IMR-90 (cell line): ENCODE results near the gene LRP6. TPM values are rescaled to one million over a fixed set of nuclear protein-coding genes. Genes with fewer than 3 reads are reported as not detected.

ENCODE experiments used
- ATAC-seq: fragments of 200-7000 bp; cut with Tn5 transposase; 2 replicates; pipeline ENCODE4 v1.9.1; 2020; ENCODE audit warnings: low read depth, mild to moderate bottlenecking, moderate library complexity
- BruUV-seq: library from RNA; stranded (reverse); fragments of 400-500 nt; replicated peaks from 2 replicates; lab custom pipeline; 2021; lab: Mats Ljungman, UMichigan
- CTCF ChIA-PET: fragments of 300-600 bp; formaldehyde crosslinking; extraction: SDS; loops from one replicate; lab custom pipeline; 2021; ENCODE audit warnings: antibody characterized with exemption; lab: Yijun Ruan, JAX
- POLR2A ChIA-PET: fragments of 300-600 bp; sonication (Branson Sonifier 250); formaldehyde crosslinking; loops from one replicate; lab custom pipeline; 2022; ENCODE audit warnings: antibody characterized with exemption; ENCODE audit not compliant: unreplicated experiment; lab: Charles Lee
- DNase-seq: peaks from one replicate; pipeline ENCODE4 v3.0.0; 2013
- H2AFZ ChIP-seq: replicated peaks from 2 replicates; pipeline ENCODE3; 2013; ENCODE audit warnings: low read length, mild to moderate bottlenecking; ENCODE audit not compliant: poor library complexity
- H2AK5ac ChIP-seq: 2 replicates; pipeline ENCODE4 v1.6.1; 2013; ENCODE audit warnings: low read depth, low read length, inconsistent platforms
- H2AK9ac ChIP-seq: replicated peaks from 2 replicates; pipeline ENCODE3; 2013; ENCODE audit warnings: mild to moderate bottlenecking, low read depth, low read length, moderate library complexity; ENCODE audit not compliant: poor library complexity
- H2BK120ac ChIP-seq: 2 replicates; pipeline ENCODE4 v1.6.1; 2013; ENCODE audit warnings: low read depth, low read length, inconsistent platforms
- H2BK15ac ChIP-seq: 3 replicates; pipeline ENCODE4 v1.6.1; 2013; ENCODE audit warnings: low read depth, low read length, inconsistent platforms
- H2BK20ac ChIP-seq: 2 replicates; pipeline ENCODE4 v1.6.1; 2013; ENCODE audit warnings: low read depth, mild to moderate bottlenecking, inconsistent platforms, low read length, moderate library complexity
- H2BK5ac ChIP-seq: 2 replicates; pipeline ENCODE4 v1.6.1; 2013; ENCODE audit warnings: mild to moderate bottlenecking, low read depth, low read length, inconsistent platforms; ENCODE audit not compliant: poor library complexity, severe bottlenecking
- H3K14ac ChIP-seq: replicated peaks from 2 replicates; pipeline ENCODE4 v1.6.1; 2013; ENCODE audit warnings: low read depth, low read length, inconsistent platforms
- H3K18ac ChIP-seq: 2 replicates; pipeline ENCODE4 v1.6.1; 2013; ENCODE audit warnings: low read depth, low read length, control low read depth
- H3K23ac ChIP-seq: 2 replicates; pipeline ENCODE4 v1.6.1; 2013; ENCODE audit warnings: low read depth, low read length, inconsistent platforms
- H3K27ac ChIP-seq: 2 replicates; pipeline ENCODE4 v1.5.1; 2013; ENCODE audit warnings: mild to moderate bottlenecking, control low read depth, low read length; ENCODE audit not compliant: insufficient read depth
- H3K27me3 ChIP-seq: 2 replicates; pipeline ENCODE4 v1.6.1; 2013; ENCODE audit warnings: low read length; ENCODE audit not compliant: control insufficient read depth, insufficient read depth
- H3K36me3 ChIP-seq: 2 replicates; pipeline ENCODE4 v1.6.1; 2013; ENCODE audit warnings: low read length, mixed read lengths; ENCODE audit not compliant: control insufficient read depth, insufficient read depth
- H3K4ac ChIP-seq: 2 replicates; pipeline ENCODE4 v1.6.1; 2013; ENCODE audit warnings: low read depth, low read length, inconsistent platforms
- H3K4me1 ChIP-seq: 2 replicates; pipeline ENCODE4 v1.6.1; 2013; ENCODE audit warnings: low read length, mixed read lengths; ENCODE audit not compliant: control insufficient read depth, insufficient read depth
- H3K4me2 ChIP-seq: 2 replicates; pipeline ENCODE4 v1.6.1; 2013; ENCODE audit warnings: low read depth, mild to moderate bottlenecking, control low read depth, low read length, moderate library complexity
- H3K4me3 ChIP-seq: 2 replicates; pipeline ENCODE4 v1.5.1; 2013; ENCODE audit warnings: low read depth, mild to moderate bottlenecking, control low read depth, low read length, moderate library complexity; ENCODE audit not compliant: insufficient read depth
- H3K56ac ChIP-seq: 2 replicates; pipeline ENCODE4 v1.6.1; 2013; ENCODE audit warnings: low read length, inconsistent platforms; ENCODE audit not compliant: insufficient read depth; ENCODE audit errors: extremely low read depth
- H3K79me1 ChIP-seq, 2 experiments: 2 replicates each; pipeline ENCODE4 v1.6.1; 2013; ENCODE audit warnings: low read length in 2 of 2, inconsistent platforms in 1 of 2, low read depth in 1 of 2
- H3K9ac ChIP-seq: 2 replicates; pipeline ENCODE4 v1.6.1; 2013; ENCODE audit warnings: low read depth, low read length, control low read depth
- H3K9me1 ChIP-seq: 2 replicates; pipeline ENCODE4 v1.6.1; 2013; ENCODE audit warnings: low read length, inconsistent platforms; ENCODE audit not compliant: insufficient read depth
- H3K9me3 ChIP-seq: 2 replicates; pipeline ENCODE4 v1.6.1; 2013; ENCODE audit warnings: low read length; ENCODE audit not compliant: control insufficient read depth, insufficient read depth
- H4K20me1 ChIP-seq: 2 replicates; pipeline ENCODE4 v1.6.1; 2013; ENCODE audit warnings: low read length, inconsistent platforms; ENCODE audit not compliant: insufficient read depth
- H4K5ac ChIP-seq: 2 replicates; pipeline ENCODE4 v1.6.1; 2013; ENCODE audit warnings: mild to moderate bottlenecking, low read depth, low read length, control low read depth
- H4K8ac ChIP-seq, 2 experiments: 2 replicates each; pipeline ENCODE4 v1.6.1; 2013; ENCODE audit warnings: low read depth in 2 of 2, low read length in 2 of 2, control low read depth in 1 of 2, inconsistent platforms in 1 of 2
- H4K91ac ChIP-seq: 2 replicates; pipeline ENCODE4 v1.6.1; 2013; ENCODE audit warnings: low read depth, low read length, inconsistent platforms; ENCODE audit not compliant: insufficient read depth
- CEBPB ChIP-seq: IDR thresholded peaks from 2 replicates; pipeline ENCODE4 v1.6.1; 2012; ENCODE audit warnings: low read depth, low read length, improper control_type of control experiment
- CHD1 ChIP-seq: IDR thresholded peaks from 2 replicates; pipeline ENCODE4 v1.6.1; 2012; ENCODE audit warnings: low read depth, low read length, improper control_type of control experiment
- FOS ChIP-seq: fragments of 150-350 bp; IDR thresholded peaks from 2 replicates; pipeline ENCODE4 v1.6.1; 2016; ENCODE audit warnings: low read depth, low read length
- MAFK ChIP-seq: IDR thresholded peaks from 2 replicates; pipeline ENCODE4 v1.6.1; 2012; ENCODE audit warnings: low read depth, low read length, improper control_type of control experiment
- MAZ ChIP-seq: IDR thresholded peaks from 2 replicates; pipeline ENCODE4 v1.6.1; 2012; ENCODE audit warnings: low read depth, mild to moderate bottlenecking, low read length, improper control_type of control experiment, moderate library complexity, borderline replicate concordance
- MXI1 ChIP-seq: IDR thresholded peaks from 2 replicates; pipeline ENCODE4 v1.6.1; 2012; ENCODE audit warnings: low read depth, mild to moderate bottlenecking, low read length, moderate library complexity, borderline replicate concordance
- NFE2L2 ChIP-seq: fragments of 150-350 bp; IDR thresholded peaks from 2 replicates; pipeline ENCODE4 v1.6.1; 2016; ENCODE audit warnings: low read depth, mild to moderate bottlenecking, low read length
- POLR2A ChIP-seq: IDR thresholded peaks from 2 replicates; pipeline ENCODE4 v1.6.1; 2012; ENCODE audit warnings: mild to moderate bottlenecking, low read depth, low read length
- RAD21 ChIP-seq: IDR thresholded peaks from 2 replicates; pipeline ENCODE4 v1.6.1; 2012; ENCODE audit warnings: low read length, improper control_type of control experiment
- RCOR1 ChIP-seq: IDR thresholded peaks from 2 replicates; pipeline ENCODE4 v1.6.1; 2012; ENCODE audit warnings: mild to moderate bottlenecking, low read length, improper control_type of control experiment; ENCODE audit not compliant: insufficient replicate concordance
- RFX5 ChIP-seq: IDR thresholded peaks from 2 replicates; pipeline ENCODE4 v1.8.0; 2012; ENCODE audit warnings: low read depth, mild to moderate bottlenecking, low read length, moderate library complexity
- SMC3 ChIP-seq: fragments of 150-350 bp; IDR thresholded peaks from 2 replicates; pipeline ENCODE4 v1.6.1; 2016; ENCODE audit warnings: low read depth, mild to moderate bottlenecking, antibody characterized with exemption, low read length, moderate library complexity
- WGBS, 2 experiments: methylation state at CpG; one replicate each; pipeline versions ENCODE4 v1.1.5 to v1.1.7; 2013; ENCODE audit warnings: missing lambda C conversion rate in 2 of 2; ENCODE audit not compliant: insufficient read length in 1 of 2; ENCODE audit errors: extremely low coverage in 2 of 2; 5-methylcytosine and 5-hydroxymethylcytosine counted together
- dilution Hi-C: fragments of 300-500 bp; cut with HindIII; formaldehyde crosslinking; loops from one replicate; pipeline ENCODE4 v1.14.3; 2018; ENCODE audit warnings: low sequenced_read_pairs; ENCODE audit not compliant: unreplicated experiment
- in situ Hi-C: fragments of 300-500 bp; cut with MboI; formaldehyde crosslinking; loops from 3 replicates; pipeline ENCODE4 v1.14.3; 2019; ENCODE audit warnings: low sequenced_read_pairs, inconsistent platforms, mixed read lengths
- intact Hi-C: fragments of 100-400 bp; cut with micrococcal nuclease; formaldehyde crosslinking; loops from 2 replicates; pipeline ENCODE4 v1.10.0; 2022
- polyA plus RNA-seq, 3 experiments: library from polyadenylated mRNA; depleted of rRNA; stranded (reverse); fragments of >200 nt; gene quantifications; 2 replicates each; pipeline ENCODE4 v1.2.3, GENCODE V29; 2012; ENCODE audit warnings: low replicate concordance in 1 of 3
- total RNA-seq: library from RNA; depleted of rRNA; stranded (reverse); fragments of >200 nt; gene quantifications from 2 replicates; pipeline ENCODE4 v1.2.3, GENCODE V29; 2012
- TF ChIP-seq, protein P1 (sequence below): fragments of 150-350 bp; IDR thresholded peaks from 2 replicates; pipeline ENCODE4 v1.6.1; 2017; ENCODE audit warnings: mild to moderate bottlenecking, antibody characterized with exemption, low read length, low read depth
- TF ChIP-seq, protein P2 (sequence below): conservative IDR thresholded peaks from 2 replicates; pipeline ENCODE4 v1.5.1; 2012; ENCODE audit warnings: mild to moderate bottlenecking, low read depth, low read length, improper control_type of control experiment
- TF ChIP-seq, protein P3 (sequence below): fragments of 150-350 bp; IDR thresholded peaks from 2 replicates; pipeline ENCODE4 v1.6.1; 2016; ENCODE audit warnings: low read depth, mild to moderate bottlenecking, low read length, moderate library complexity, borderline replicate concordance

LRP6 gene
- total and polyA plus RNA-seq, 2 of the 4 experiments (the other 2 are of a cell fraction), result 14.2 to 32.1 TPM

DNA sequence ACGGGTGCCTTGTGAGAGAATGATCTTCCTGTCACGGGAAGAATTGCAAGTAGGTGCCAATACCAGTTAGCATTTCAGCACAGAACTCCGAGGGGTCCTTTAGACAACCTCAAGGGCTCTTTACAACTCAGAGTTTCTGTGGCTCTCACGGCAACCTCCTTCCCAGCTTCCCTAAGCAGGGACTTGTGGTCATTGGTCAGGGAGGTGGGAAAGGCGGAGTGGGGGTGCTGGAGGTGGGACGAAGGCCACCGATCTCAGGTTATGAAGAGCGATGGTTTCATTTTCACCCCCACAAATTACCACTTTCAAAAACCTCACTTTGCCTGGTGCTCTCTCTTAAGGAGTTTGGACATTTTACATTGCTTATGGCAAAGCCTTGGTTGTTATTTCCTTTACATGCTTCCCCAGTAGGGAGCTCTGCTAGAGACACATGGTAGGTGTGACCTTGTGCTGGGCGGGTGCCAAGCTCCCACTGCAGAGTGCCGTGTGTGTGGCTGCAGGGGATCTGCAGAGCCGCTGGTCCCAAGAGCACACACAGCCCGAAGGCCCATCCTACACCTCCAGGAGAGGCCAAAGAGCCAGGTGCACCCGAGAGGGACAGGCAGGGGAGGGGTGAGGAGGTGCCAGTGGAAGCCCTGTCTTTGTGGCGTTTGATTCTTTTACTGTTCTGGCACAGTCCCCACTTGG lies 174.7 kb downstream of the LRP6 start:
- Histone ChIP-seq H3K4ac (peak overlapping the region; percentile 88), H3K9me1 (peaks cover 21% of the 10 kb centered on the region), H3K56ac (no peak overlapping the region), H4K91ac (peak overlapping the region; percentile 84), H2AK9ac (peak overlapping the region; percentile 37), H2AFZ (no peak overlapping the region), H2BK120ac (peak overlapping the region; percentile 91), H2BK20ac (peak overlapping the region; percentile 95), H2BK5ac (no peak overlapping the region), H4K8ac (peak overlapping the region in 1 of 2 experiments; percentile 71; a peak in 1 of 4 replicates), H2BK15ac (peak overlapping the region; percentile 32; the same call in 1 of the 3 replicates), H2AK5ac (peak overlapping the region; percentile 62), H3K36me3 (no peaks in the 10 kb centered on the region), H3K23ac (peak overlapping the region; percentile 73), H3K4me1 (peaks cover 16% of the 10 kb centered on the region), H3K14ac (peak overlapping the region; percentile 88), H3K27ac (peak overlapping the region; percentile 41), H3K27me3 (no peaks in the 10 kb centered on the region), H3K9ac (no peak overlapping the region), H3K4me2 (no peak overlapping the region), H3K79me1 (0 out of 4 replicates have a peak, but pooled peaks cover 0 to 4% of the 10 kb centered on the region in 2 experiments), H4K20me1 (peaks cover 4% of the 10 kb centered on the region), H3K4me3 (no peak overlapping the region), H3K18ac (peak overlapping the region; percentile 17; the same call in 1 of the 2 replicates), H3K9me3 (peaks cover 6% of the 10 kb centered on the region; the same call in 1 of the 2 replicates), H4K5ac (no peak overlapping the region; the same call in 1 of the 2 replicates)
- CTCF ChIA-PET, result no interaction called here
- WGBS, 2 experiments, result no CpG with 5 or more reads among the region's 14 CpGs
- ATAC-seq, result peak; percentile 12
- dilution Hi-C loops (no loop called here), intact Hi-C loops (no loop called here), in situ Hi-C loops (no loop called here)
- no peak for DNase-seq
- POLR2A ChIA-PET, result interaction anchor here (0.7 kb wide), 1 partner anchor 727 kb away, joined by 3 read pairs; no protein-coding TSS in a partner anchor
- BruUV-seq, result no TSS peak
- TF ChIP-seq SMC3 (no peak), RAD21 (no peak), RFX5 (no peak), CEBPB (no peak), MAZ (no peak), MXI1 (no peak), FOS (no peak), RCOR1 (no peak), CHD1 (no peak), NFE2L2 (no peak), POLR2A (no peak), MAFK (no peak)
- TF ChIP-seq, protein P1, sequence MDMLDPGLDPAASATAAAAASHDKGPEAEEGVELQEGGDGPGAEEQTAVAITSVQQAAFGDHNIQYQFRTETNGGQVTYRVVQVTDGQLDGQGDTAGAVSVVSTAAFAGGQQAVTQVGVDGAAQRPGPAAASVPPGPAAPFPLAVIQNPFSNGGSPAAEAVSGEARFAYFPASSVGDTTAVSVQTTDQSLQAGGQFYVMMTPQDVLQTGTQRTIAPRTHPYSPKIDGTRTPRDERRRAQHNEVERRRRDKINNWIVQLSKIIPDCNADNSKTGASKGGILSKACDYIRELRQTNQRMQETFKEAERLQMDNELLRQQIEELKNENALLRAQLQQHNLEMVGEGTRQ, result no peak
- TF ChIP-seq, protein P2, sequence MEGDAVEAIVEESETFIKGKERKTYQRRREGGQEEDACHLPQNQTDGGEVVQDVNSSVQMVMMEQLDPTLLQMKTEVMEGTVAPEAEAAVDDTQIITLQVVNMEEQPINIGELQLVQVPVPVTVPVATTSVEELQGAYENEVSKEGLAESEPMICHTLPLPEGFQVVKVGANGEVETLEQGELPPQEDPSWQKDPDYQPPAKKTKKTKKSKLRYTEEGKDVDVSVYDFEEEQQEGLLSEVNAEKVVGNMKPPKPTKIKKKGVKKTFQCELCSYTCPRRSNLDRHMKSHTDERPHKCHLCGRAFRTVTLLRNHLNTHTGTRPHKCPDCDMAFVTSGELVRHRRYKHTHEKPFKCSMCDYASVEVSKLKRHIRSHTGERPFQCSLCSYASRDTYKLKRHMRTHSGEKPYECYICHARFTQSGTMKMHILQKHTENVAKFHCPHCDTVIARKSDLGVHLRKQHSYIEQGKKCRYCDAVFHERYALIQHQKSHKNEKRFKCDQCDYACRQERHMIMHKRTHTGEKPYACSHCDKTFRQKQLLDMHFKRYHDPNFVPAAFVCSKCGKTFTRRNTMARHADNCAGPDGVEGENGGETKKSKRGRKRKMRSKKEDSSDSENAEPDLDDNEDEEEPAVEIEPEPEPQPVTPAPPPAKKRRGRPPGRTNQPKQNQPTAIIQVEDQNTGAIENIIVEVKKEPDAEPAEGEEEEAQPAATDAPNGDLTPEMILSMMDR, result no peak
- TF ChIP-seq, protein P3, sequence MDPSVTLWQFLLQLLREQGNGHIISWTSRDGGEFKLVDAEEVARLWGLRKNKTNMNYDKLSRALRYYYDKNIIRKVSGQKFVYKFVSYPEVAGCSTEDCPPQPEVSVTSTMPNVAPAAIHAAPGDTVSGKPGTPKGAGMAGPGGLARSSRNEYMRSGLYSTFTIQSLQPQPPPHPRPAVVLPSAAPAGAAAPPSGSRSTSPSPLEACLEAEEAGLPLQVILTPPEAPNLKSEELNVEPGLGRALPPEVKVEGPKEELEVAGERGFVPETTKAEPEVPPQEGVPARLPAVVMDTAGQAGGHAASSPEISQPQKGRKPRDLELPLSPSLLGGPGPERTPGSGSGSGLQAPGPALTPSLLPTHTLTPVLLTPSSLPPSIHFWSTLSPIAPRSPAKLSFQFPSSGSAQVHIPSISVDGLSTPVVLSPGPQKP, result no peak
